ENCODE measurements around the gene WDR20.

DNA sequence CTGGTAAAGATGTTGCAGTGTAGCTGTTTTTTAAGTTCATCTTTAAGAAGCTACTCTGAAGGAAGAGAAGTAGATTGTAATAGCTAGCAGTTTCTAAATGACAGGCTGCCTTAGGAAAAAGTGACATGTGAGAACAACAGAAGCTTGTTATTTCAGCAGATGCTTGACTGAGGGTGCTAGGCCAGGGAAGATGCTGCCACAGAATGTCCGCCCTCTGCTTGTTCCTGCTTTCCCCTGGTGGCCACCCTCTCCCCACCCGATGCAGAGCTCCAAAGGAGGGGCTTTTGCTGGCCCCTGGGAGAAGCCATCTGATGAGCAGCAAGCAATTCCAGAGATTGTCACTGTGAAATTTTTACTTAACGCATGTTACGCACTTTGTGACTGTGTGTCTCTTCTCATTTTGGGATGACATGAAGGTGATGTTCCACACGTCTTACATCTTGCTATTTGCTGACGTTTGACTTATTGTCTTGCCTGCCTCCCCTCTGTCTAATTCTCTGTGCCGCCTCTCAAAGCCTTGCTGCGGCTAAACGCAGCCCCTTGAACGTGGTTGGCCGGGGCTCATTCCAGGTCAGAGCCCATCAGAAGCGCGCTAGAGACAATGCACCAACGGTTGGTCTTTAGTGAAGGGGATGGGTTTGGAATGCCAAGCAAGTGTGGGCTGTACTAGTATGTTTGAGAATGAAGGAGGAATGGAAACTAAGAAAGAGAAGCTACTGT lies 44.8 kb downstream of the WDR20 start:
- TF ChIP-seq FOXM1 (IDR thresholded peaks at IDR 0.05; ENCODE audit: borderline replicate concordance) (no peak), SUZ12 (IDR thresholded peaks at IDR 0.05) (no peak), HDGF (IDR thresholded peaks at IDR 0.05; ENCODE audit: borderline replicate concordance) (no peak), BHLHE40 (IDR thresholded peaks at IDR 0.05; ENCODE audit: borderline replicate concordance) (no peak), NFRKB (IDR thresholded peaks at IDR 0.05) (no peak), TARDBP (IDR thresholded peaks at IDR 0.05) (no peak), ELF4 (IDR thresholded peaks at IDR 0.05) (no peak), ZNF384 (IDR thresholded peaks at IDR 0.05) (no peak), ARNT (IDR thresholded peaks at IDR 0.05) (no peak), FOXK2 (IDR thresholded peaks at IDR 0.05) (no peak), L3MBTL2 (conservative IDR thresholded peaks at IDR 0.05) (no peak), SP1 (IDR thresholded peaks at IDR 0.05) (no peak)

All from HEK293T (cell line).